ENCODE measurements around the gene TSPAN17. TPM values are rescaled to one million over a fixed set of nuclear protein-coding genes. Genes with fewer than 3 reads are reported as not detected.

Gene TSPAN17
- total RNA-seq, 1 experiment from 2014 or later, result 23.3 TPM

- H3K27me3 ChIP-seq (replicated peaks; ENCODE audit: insufficient read depth, low read depth, low read length, poor library complexity), result no peaks in the 10 kb centered on the region
- no peak overlapping the region for H3K27ac ChIP-seq (ENCODE audit: low read depth, low read length, poor library complexity, severe bottlenecking)
- POLR2A ChIA-PET (ENCODE audit: low non-redundant PET), result no interaction called here
- H3K9me3 ChIP-seq (ENCODE audit: low read depth, low read length, poor library complexity, severe bottlenecking), result no peaks in the 10 kb centered on the region
- no peaks in the 10 kb centered on the region for H3K4me1 ChIP-seq (ENCODE audit: insufficient read depth, low read length, poor library complexity, severe bottlenecking)
- TF ChIP-seq EZH2 (IDR thresholded peaks at IDR 0.05; ENCODE audit: borderline replicate concordance, low read depth, low read length, poor library complexity, severe bottlenecking) (no peak), CTCF (conservative IDR thresholded peaks at IDR 0.05; ENCODE audit: low read depth, low read length) (no peak)
- CTCF ChIA-PET, result no interaction called here
- H3K4me3 ChIP-seq (ENCODE audit: low read depth, low read length, poor library complexity, severe bottlenecking), result no peak overlapping the region
- intact Hi-C loops (cut with micrococcal nuclease; ENCODE audit: unreplicated experiment), result no loop called here
- H3K36me3 ChIP-seq (ENCODE audit: insufficient read depth, low read length, poor library complexity, severe bottlenecking), result no peaks in the 10 kb centered on the region
- no peak for DNase-seq (ENCODE audit: low spot score)
- no TSS peak for BruUV-seq (replicated peaks)
Measured at GRCh38 chr5:176664886-176665285, 17.6 kb downstream of the TSPAN17 start.

GRCh38 chr5:176665517-176665916, 18.2 kb downstream of the TSPAN17 start:
- CTCF ChIA-PET, result interaction anchor here (0.6 kb wide), 1 partner anchor 11 kb away, joined by 3 read pairs; no protein-coding TSS in a partner anchor
- TF ChIP-seq CTCF (conservative IDR thresholded peaks at IDR 0.05; ENCODE audit: low read depth, low read length), result no peak
- no peak for TF ChIP-seq EZH2 (IDR thresholded peaks at IDR 0.05; ENCODE audit: borderline replicate concordance, low read depth, low read length, poor library complexity, severe bottlenecking)
- Histone ChIP-seq H3K4me1 (ENCODE audit: insufficient read depth, low read length, poor library complexity, severe bottlenecking) (no peaks in the 10 kb centered on the region), H3K27me3 (replicated peaks; ENCODE audit: insufficient read depth, low read depth, low read length, poor library complexity) (no peaks in the 10 kb centered on the region), H3K36me3 (ENCODE audit: insufficient read depth, low read length, poor library complexity, severe bottlenecking) (no peaks in the 10 kb centered on the region), H3K4me3 (ENCODE audit: low read depth, low read length, poor library complexity, severe bottlenecking) (no peak overlapping the region), H3K27ac (ENCODE audit: low read depth, low read length, poor library complexity, severe bottlenecking) (no peak overlapping the region), H3K9me3 (ENCODE audit: low read depth, low read length, poor library complexity, severe bottlenecking) (no peaks in the 10 kb centered on the region)
- intact Hi-C loops (cut with micrococcal nuclease; ENCODE audit: unreplicated experiment), result no loop called here
- no peak for DNase-seq (ENCODE audit: low spot score)
- BruUV-seq (replicated peaks), result no TSS peak
- POLR2A ChIA-PET (ENCODE audit: low non-redundant PET), result no interaction called here

- intact Hi-C loops (cut with micrococcal nuclease; ENCODE audit: unreplicated experiment), result no loop called here
- TF ChIP-seq EZH2 (IDR thresholded peaks at IDR 0.05; ENCODE audit: borderline replicate concordance, low read depth, low read length, poor library complexity, severe bottlenecking) (no peak), CTCF (conservative IDR thresholded peaks at IDR 0.05; ENCODE audit: low read depth, low read length) (no peak)
- Histone ChIP-seq H3K4me3 (ENCODE audit: low read depth, low read length, poor library complexity, severe bottlenecking) (no peak overlapping the region), H3K27me3 (replicated peaks; ENCODE audit: insufficient read depth, low read depth, low read length, poor library complexity) (no peaks in the 10 kb centered on the region), H3K27ac (ENCODE audit: low read depth, low read length, poor library complexity, severe bottlenecking) (no peak overlapping the region), H3K9me3 (ENCODE audit: low read depth, low read length, poor library complexity, severe bottlenecking) (no peaks in the 10 kb centered on the region), H3K36me3 (ENCODE audit: insufficient read depth, low read length, poor library complexity, severe bottlenecking) (no peaks in the 10 kb centered on the region), H3K4me1 (ENCODE audit: insufficient read depth, low read length, poor library complexity, severe bottlenecking) (no peaks in the 10 kb centered on the region)
- ChIA-PET CTCF (no interaction called here), POLR2A (ENCODE audit: low non-redundant PET) (no interaction called here)
- no peak for DNase-seq (ENCODE audit: low spot score)
- no TSS peak for BruUV-seq (replicated peaks)
Measured at GRCh38 chr5:176667637-176668036, 20.4 kb downstream of the TSPAN17 start.

Data from A673 (cell line).